HG03025 (cell line): ENCODE results near the gene PTPA.
"Not testable (repeated sequence)": the region's sequence is repeated elsewhere in the genome, so short reads cannot be mapped to it uniquely, and the experiment has no call there.

Experiments
- ATAC-seq: cut with Tn5 transposase; IDR thresholded peaks from one replicate; pipeline ENCODE4 v1.9.1; 2021; ENCODE audit warnings: mild to moderate bottlenecking, moderate library complexity; ENCODE audit not compliant: unreplicated experiment, low FRiP score

The PTPA gene

DNA sequence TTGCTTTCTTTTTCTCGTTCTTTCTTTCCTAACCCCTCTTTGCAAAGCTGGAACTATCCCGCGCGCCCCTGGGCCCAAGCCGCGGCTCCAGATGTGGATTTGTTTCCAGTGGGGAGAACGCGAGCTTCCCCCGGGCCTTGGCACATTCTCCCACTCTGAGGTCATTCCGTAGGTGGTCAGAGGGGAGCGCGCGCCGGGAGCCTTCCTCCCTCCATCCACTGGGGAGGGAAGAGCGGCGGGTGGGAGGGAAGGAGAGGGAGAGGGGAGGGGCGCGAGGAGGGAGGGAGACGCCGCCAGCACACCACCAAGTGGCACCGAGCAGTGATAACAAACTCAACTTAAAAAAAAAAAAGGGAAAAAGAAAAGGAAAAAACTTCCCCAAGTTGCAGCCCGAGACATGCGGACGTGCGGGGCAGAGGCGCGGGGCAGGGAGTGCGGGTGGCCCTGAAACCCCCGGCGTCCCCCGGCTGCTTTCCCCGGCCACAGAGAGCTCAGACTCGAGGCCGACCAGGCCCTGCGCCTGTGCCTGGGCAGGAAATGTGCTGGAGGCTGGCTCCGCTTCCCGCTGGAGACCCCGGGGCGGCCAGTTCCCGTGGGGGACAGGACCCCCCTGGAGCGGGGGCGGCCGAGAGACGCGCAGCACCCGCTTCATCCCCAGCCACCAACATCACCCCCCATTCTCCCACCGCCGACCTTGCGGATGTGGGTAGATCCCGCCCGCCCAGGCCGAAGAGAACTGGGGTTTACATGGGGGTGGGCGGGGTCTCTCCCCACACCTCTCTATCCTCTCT lies 63.7 kb downstream of the PTPA start:
- ATAC-seq = no peak

DNA sequence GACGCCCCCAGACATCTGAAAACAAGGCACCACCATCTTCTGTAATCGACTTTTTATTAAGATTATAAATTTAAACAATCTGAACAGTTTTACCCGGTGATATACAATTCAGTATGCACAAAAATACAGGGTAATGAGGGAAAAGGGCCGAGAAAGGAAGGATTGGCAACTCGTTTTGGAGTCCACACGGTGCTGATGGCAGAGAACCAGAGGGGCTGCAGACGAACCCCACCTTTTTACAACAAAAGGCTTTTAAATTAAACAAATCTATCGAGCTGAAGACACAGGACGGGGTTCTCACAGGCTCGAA lies 64.3 kb downstream of the PTPA start:
- ATAC-seq = no peak

DNA sequence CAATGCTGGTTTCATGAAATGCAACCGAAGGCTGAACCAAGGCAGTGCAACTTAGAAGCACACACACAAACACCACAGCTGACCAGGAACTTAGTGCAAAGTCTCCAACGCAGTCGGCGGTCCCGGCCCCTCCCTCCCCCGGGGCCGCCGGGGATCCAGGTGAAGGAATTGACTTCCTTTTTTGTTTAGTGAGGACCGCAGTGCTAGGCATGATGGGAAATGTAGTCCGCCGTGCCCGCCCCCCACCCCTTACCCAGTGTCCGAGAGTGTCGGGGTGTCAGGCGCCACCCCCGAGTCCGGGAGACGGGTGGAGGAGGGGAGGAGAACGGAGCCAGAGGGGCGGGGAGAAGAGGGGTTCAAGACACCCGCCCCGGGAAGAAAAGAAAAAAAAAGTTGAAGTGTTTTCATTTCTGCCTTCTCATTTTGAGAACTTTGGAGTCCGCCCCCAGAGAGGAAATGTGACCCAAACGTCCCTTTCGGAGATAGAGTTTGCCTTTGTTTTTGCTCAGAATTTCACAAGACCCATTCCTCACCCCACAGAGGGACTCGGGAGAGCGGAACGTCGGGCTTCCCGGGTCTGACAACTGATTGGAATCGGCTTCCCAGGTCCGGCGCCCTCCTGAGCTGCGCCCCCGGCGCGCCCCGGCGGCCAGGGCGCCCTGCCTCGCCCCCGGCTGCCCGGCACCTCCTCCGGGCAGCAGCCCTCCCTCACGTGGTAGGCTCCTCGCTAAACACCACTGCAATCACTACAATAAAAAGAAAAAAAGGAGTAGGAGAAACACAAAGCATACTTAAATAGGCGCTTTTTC lies 64.8 kb downstream of the PTPA start:
- ATAC-seq = no peak

DNA sequence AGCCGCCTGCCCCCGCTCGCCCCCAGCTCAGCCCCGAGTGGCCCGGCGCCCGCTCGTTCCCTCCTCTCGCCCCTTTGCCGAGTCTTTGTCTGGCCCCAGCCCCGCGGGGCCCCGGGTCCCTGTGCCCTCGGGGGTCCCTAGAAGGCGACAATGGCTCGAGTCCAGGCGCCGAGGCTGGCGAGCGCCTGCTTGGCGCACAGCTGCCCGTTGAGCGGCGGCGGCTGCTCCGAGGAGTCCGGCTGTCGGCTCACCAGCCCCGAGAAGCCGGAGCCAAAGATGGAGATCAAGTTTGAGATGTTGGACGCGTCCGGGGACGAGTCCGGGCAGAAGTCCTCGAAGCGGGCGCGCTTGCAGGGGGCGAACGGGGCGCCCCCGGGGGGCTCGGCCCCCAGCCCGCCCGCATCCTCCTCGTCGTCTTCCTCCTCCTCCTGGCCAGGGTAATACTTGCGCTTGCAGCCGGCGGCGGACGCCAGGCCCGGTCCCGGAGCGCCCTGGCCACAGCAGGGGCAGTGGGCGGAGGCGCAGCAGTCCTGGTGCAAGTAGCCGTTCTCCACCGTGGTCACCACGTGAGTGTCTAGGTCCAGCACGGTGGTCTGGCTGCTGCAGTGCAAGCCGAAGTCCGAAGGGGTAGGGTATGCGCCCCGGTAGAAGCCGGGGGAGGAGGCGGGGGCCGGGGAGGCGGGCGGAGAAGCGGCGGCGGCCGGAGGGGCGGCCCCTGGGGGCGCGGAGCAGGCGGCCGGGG lies 65.7 kb downstream of the PTPA start:
- no peak for ATAC-seq

DNA sequence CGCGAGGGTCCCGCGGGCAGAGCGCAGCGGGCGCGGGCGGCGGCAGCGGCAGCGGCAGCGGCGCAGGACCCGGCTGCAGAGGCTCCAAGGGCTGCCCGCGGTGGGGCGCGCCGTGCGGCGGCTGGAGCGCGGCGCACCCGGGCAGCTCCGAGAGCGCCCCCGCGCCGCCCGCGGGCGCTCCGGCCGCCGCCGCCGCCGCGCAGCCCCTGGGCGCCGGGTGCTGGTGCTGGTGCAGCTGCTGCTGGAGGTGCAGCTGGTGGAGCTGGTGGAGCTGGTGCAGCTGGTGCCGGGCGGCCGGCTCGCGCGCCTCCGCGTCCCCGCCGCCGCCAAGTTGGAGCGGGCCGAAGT lies 66.2 kb downstream of the PTPA start:
- ATAC-seq = peak; percentile 21

DNA sequence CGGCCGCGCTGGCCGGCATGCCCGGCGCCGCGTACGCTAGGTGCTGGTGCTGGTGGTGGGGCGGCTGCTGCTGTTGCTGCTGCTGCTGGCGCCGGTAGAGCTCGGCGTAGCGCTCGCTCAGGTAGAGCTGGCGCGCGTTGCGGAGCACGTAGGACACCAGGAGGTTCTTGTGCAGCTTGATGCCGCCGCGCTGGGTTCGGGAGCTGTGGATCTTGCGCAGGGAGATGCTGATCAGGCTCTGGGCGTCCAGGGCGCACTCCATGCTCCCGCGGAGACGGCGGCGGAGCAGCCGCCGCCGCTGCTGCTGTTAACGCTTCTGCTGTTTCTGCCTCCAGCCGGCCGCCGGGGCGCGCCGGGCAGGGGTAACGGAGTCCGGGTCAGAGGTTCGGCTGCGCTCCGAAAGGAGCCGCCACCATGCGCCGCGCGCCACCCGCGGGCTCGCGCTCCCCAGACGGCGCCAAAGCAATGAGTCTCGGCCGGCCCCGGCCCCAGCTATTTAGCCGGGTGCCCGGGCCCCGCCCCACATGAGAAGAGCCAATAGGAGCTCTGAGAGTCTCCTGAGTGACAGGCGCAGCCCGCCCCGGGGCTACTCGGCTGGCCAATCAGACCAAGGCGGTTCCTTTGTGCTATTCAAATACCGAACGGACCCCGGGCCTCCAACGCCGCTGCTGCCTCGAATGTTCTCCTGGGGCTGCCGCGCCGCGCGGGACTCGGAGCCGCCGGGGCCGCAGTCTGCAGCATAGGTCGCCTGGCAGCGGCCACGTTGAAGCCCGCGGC lies 66.8 kb downstream of the PTPA start, which contains the start of gene IER5L:
TSS of gene IER5L (minus strand) at position 471 of the 777 bp plus-strand sequence. CDS start at position 262, 209 bp downstream.
- ATAC-seq = peak; percentile 70

DNA sequence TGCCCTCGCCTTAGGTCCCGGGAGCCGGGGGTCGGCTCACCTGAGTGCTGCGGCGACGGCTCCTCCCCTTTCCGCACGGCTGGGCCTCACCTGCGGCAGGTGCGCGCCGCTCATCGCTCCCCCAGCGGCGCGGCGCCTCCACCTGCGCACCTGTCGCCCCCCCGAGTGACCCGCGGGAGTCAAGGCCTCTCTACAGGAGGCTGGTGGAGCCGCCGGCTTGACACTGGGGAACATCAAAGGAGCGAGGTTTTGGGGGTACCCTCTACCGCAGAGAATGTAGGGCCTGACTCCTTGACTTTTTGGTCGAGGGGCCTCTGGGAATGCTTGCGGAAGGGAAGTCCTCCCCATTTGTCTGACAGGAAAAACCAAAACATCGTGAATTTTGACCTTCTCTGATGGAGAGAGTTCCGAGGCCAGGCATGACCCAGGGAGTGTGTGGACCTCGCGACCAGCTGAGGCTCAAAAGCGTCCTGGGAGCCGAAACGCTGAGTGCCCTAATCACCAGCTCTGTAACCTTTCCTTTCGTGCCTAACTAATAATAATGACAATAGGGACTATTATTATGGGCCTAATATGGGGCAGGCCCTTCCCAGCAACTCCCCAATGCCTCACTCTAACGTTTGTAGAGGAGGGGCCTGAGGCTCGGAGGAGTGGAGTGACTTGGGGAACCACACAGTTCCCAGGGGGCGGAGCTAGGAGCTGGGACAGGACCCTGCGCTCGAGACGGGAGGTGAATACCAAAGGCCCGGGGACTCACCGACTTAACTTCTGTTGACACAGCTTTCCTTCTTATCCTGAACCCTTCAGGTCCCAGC lies 67.6 kb downstream of the PTPA start:
- ATAC-seq = no peak

DNA sequence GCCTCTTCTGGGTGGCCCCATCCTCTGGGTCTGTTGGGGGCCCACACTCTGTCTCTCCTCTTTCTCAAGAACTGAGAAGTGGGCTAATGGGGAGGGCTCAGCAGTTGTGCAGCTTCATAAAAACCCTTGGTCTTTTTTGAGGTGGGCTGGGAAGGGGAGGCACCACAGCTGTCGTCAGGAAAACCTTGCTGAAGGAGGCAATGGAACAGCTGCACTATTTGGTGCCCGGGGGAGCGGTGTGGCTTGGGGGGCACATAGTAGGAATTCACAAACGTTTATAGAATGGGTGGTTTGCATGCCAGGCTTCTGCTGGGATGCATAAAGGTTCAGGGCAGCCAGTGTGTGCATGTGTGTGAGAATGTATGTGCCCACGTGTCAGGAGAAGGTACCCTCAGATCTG lies 70.0 kb downstream of the PTPA start:
- ATAC-seq = no peak

DNA sequence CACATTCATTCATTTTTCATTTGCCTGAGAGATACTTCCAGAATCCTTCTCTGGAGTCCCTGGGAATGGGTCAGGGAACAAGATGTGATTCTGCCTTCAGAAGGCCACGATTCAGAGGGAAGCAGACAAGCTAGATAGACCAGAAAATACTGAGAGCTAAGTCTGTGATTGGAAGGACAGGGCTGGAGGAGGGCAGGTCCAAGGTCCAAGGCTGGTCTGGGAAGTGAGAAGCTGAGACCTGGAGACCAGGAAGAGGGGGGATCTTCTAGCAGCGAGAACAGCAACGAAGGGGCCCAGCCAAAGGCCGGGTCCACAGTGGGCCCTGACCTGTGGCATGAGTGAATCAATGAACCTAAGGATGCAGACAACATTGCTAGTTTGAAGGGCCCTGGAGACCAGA lies 70.9 kb downstream of the PTPA start:
- ATAC-seq = no peak

DNA sequence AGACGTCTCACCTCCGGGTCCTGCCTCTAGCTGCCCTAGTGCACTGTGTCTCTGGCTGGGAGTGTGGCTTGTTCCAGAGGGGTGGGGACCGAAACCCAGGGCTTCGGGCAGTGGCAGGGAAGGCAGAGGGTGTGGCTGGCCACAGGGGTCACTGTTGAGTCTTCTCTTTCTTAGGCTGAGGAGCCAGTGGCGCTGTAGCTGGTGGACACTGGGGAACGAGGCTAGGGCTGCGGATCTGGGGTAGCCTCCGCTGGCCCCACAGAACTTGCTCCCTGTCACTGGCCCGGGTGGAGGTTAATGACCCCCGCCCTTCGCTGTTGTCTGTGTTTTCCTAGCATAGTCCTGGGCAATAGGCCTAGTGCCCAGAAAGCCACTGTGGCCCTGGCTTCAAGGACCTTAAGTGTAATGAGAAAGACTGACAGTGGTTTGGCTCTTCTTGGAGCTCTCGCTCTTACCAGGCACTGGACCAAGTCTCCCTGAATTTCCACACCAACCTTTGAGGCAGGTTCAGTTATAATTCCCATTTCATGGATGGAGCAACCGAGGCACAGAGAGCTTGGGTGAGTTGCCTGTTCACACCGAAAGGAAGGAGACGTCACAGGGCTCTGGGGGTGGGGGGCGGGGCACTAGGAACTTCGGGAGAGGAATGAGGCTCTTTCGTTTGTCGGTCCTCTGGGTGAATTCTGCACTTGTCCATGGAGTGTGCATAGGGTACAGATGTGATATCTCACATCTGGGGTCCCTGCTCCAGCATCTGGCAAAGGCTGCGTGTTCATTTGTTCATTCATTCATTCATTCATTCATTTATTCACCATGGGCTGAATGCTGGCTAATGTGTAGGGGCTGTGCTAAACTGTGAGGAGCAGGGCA lies 71.6 kb downstream of the PTPA start:
- ATAC-seq = no peak

DNA sequence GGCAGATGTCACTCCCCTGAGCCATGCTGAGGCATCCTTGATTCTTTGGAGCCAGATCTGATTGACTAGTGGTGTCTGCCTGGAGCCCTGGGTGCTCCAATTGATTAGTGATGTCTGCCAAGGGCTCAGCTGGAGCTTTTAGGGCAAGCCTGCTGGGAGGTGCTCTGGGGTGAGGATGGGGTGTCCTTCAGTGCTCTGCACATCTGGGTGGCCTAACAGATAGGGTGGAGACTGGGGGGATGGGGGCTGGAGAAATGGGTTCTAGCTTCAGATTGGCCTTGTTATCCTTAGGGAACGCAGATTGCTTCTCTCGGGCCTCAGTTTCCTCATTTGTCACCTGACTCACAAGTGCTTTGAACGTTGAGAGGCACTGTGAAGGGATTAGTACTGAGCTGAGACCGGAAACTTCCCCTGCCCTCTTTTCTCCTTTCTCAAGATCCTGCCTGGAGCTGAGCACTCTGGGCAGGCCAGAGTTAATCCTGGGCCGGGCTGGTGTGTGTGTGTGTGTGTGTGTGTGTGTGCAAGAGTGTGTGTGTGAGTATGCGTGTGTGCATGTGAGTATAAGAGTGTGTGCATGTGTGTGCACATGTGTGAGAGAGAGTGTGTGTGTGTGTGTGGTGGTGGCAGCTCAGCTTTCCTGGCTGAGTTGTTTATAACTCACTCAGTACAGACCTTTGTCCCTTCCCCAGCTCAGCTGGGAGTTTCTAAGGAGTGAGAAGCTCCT lies 72.4 kb downstream of the PTPA start:
- no peak for ATAC-seq

DNA sequence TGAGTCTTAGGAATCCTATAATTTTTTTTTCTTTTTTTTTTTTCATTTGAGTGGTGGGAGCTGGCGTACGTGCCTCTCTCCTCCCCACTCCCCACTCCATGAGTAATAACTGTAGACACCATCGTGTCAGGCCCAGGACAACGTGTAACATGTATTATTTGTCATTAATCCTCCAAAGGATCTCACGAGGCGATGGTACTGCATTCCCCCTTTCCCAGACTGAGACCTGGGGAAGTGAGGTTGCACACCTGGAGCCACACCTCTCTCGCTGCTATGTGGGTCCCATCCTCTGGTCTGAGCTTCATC lies 73.0 kb downstream of the PTPA start:
- ATAC-seq = no peak

DNA sequence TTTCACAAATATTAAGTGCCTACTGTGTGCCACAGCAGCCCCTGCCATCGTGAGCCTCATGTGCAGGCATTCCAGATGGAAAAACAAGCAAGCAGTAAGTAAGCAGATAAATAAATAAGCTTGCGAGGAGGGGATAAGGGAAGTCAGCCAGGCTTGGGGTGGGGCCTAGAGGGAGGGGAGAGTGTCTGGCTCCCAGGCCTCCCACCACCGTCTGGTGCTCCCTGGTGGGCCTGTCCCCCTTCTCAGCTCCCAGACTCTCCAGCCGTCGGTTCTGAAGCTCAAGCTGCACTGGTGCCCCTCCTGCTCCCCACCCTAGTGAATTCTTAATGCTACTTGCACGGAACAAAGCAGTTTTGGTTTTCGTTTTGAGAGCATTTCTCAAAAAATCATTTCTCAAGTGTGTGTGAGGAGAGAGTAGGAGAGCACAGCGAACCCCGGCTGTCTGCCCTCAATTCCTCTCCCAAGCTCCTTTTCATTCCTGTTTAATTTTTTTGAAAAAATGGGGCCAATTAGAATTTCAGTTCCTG lies 73.4 kb downstream of the PTPA start:
- ATAC-seq = no peak

DNA sequence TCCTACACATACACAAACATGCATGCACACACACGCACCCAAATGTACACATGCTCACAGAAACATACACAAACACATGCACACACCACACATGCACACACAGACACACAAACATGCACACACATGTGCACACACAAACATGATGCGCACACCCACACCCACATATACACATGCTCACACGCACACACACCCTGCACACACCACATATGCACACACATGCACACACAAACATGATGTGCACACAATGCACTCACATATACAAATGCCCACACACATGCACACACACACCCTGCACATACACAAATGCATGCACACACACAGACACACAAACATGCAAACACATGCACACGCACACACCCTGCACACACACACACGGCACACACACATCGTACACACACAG lies 74.2 kb downstream of the PTPA start:
- no peak for ATAC-seq

DNA sequence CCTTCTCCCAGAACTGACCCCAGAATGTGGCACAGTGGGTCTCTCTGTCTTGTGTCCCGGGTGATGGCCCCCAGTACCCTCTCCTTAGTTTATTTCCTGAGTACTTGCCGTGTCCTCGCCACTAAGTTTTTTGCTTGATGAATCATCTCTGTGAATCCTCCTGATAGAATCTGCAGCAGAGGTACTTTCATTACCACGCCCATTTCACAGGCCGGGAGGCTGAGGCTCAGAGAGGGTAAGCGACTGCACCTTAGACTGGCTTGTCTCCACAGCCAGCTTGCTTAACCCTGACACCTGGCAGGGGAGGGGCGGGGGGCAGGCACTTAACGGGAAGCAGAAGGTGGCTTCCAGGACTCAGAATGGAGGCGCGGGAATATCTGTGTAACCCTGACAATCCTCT lies 74.8 kb downstream of the PTPA start:
- no peak for ATAC-seq

DNA sequence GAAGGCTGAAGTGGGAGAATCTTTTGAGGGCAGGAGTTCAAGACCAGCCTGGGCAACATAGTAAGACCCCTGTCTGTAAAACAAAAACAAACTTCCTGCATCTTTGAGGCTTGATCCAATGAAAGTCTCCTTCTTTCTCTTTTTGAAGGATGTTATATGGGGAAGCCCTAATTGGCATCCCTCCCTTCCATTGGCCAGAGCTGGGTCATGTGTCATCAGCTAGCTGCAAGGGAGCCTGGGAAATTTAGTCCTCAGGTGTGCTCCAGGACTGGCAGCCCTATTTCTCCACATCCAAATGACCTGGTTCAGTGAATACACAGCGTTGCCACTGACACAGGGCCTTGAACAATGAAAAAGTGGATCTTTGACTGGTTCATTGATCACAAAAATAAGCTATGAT lies 75.8 kb downstream of the PTPA start:
- no peak for ATAC-seq

DNA sequence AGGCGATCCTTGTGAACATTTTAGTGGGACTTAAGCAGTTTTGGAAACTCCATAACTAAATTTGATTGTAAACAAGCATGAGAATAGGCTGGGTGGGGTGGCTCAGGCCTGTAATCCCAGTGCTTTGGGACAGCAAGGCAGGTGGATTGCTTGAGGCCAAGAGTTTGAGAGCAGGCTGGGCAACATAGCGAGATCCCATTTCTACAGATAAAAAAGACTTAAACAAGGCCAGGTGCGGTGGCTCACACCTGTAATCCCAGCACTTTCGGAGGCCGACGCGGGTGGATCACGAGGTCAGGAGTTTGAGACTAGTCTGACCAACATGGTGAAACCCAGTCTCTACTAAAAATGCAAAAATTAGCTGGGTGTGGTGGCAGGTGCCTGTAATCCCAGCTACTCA lies 78.8 kb downstream of the PTPA start:
- ATAC-seq = not testable (repeated sequence)

DNA sequence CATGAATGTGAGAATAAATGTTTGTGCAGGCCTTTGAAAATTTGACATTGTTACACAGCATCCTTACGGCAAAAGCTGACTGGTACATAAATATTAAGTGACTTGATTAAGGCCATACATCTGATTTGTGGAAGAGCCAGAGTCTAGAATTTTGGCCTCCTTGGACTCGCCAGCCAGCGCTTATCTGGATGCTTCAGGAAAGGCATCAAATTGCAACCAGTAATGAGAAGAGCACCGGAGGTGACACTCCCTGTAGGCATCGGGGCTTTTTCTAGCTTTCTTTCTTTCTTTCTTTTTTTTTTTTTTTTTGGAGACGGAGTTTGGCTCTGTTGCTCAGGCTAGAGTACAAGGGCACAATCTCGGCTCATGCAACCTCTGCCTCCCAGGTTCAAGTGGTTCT lies 80.0 kb downstream of the PTPA start:
- ATAC-seq = no peak
